Heart right ventricle (tissue), 16 donors: ENCODE results near the gene COX10. TPM values are rescaled to one million over a fixed set of nuclear protein-coding genes. Genes with fewer than 3 reads are reported as not detected.

Experiments used
- ATAC-seq, 8 donors: fragments of 200-7000 bp; cut with Tn5 transposase; one replicate each; pipeline ENCODE4 v1.9.1; 2020; ENCODE audit warnings: mild to moderate bottlenecking in 8 of 8, moderate library complexity in 8 of 8, moderate number of reproducible peaks in 1 of 8
- DNase-seq, 2 donors: peaks; one replicate each; pipeline ENCODE4 v3.0.0-alpha.2; 2020
- H3K27ac ChIP-seq, 10 donors: fragments of 200-600 bp; sonication (generic) in 2 of 10; one replicate each; pipeline versions ENCODE4 v1.5.0 to v1.8.0; 2020 to 2022; ENCODE audit warnings: mild to moderate bottlenecking in 3 of 10
- H3K27me3 ChIP-seq, 7 donors: fragments of 200-600 bp; one replicate each; pipeline ENCODE4 v1.8.0; 2021 to 2022; ENCODE audit warnings: mild to moderate bottlenecking in 2 of 7
- H3K36me3 ChIP-seq, 9 donors: fragments of 200-600 bp; sonication (generic) in 1 of 9; one replicate each; pipeline versions ENCODE4 v1.5.0 to v1.8.0; 2020 to 2022; ENCODE audit warnings: mild to moderate bottlenecking in 2 of 9
- H3K4me1 ChIP-seq, 9 donors: fragments of 200-600 bp; sonication (generic) in 1 of 9; one replicate each; pipeline versions ENCODE4 v1.5.0 to v1.8.0; 2020 to 2022; ENCODE audit warnings: mild to moderate bottlenecking in 4 of 9
- H3K4me3 ChIP-seq, 10 donors: fragments of 200-600 bp; sonication (generic) in 2 of 10; one replicate each; pipeline versions ENCODE4 v1.5.0 to v1.8.0; 2020 to 2022; ENCODE audit warnings: mild to moderate bottlenecking in 7 of 10, moderate library complexity in 2 of 10
- H3K9me3 ChIP-seq, 11 donors: fragments of 200-600 bp in 10 of 11; sonication (generic) in 2 of 11; one replicate each; pipeline versions ENCODE4 v1.5.0 to v1.8.0; 2013 to 2022; ENCODE audit warnings: mild to moderate bottlenecking in 2 of 11, control low read depth in 1 of 11, moderate library complexity in 1 of 11
- CTCF ChIP-seq, 9 donors: fragments of 200-600 bp; sonication (generic) in 2 of 9; IDR thresholded peaks; one replicate each; pipeline versions ENCODE4 v1.5.0 to v1.8.0; 2021 to 2022; ENCODE audit warnings: antibody characterized with exemption in 9 of 9, mild to moderate bottlenecking in 5 of 9, moderate library complexity in 1 of 9
- WGBS, 2 donors: extraction: QIAGEN DNeasy Blood & Tissue Kit; methylation state at CpG; one replicate each; pipeline ENCODE4 v1.1.7; 2013; ENCODE audit warnings: inconsistent platforms in 1 of 2; 5-methylcytosine and 5-hydroxymethylcytosine counted together
- intact Hi-C, 10 donors: fragments of 100-400 bp; cut with DNase I; formaldehyde crosslinking; loops; one replicate each; pipeline versions ENCODE4 v1.11.1 to v1.14.2; 2022
- polyA plus RNA-seq, 2 donors: library from polyadenylated mRNA; stranded (reverse); fragments of 200-250 nt; gene quantifications; one replicate each; pipeline ENCODE4 v1.2.3, GENCODE V29; 2013
- total RNA-seq, 10 donors: library from RNA; stranded (reverse); fragmentation: NEBNext Ultra II Directional in 3 of 10; extraction: Animal tissue kit (Norgen Biotek cat#: 25700) in 3 of 10; gene quantifications; one replicate each; pipeline versions ENCODE4 v1.2.1 to v1.2.4, GENCODE V29; 2021 to 2023
- donor health status: Arrhythmogenic right ventricular cardiomyopathy.
- donor health status: ischemic (EF 13 %, LVEDD 7.1; RV severe dilation, severe dysfunction).
- donor health status: healthy with polysubstance abuse.
- donor health status: DM: no; HTN: yes; CAD: no.
- donor health status: DM: no; HTN: no; CAD: no.
- donor health status: ischemic (EF 25% LVEDD 6.9; RV normal size, moderate dysfunction).
- donor health status: ischemic (EF 25% LVEDD 5.7; RV mildly dilated, moderate dysfunction).
- donor health status: healthy.
- donor health status: DM: yes; HTN: yes; CAD: no.
- donor health status: Ischemic cardiomyopathy.
- donor health status: ischemic (EF 35%, LVEDD 5.7; RV mildly dilated, moderate dysfunction).
- donor health status: nonischemic (EF 11% LVEDD 7.7; RV severe dilation, severe dysfunction).
- donor health status: DM: yes; HTN: yes; CAD: no.
- donor health status: PGD.
- donor health status: ischemic (EF 29% LVEDD 5.4; RV normal size, mild dysfunction).
- donor health status: nonischemic (EF 23%, LVEDD 6.1; RV moderate dilation, normal function).

COX10 gene
- total and polyA plus RNA-seq, 12 donors: 18.7 to 73.1 (median 54.0) TPM

GRCh38 chr17:14037453-14037852 is 31.9 kb upstream of the COX10 start:
- H3K4me3 ChIP-seq: no peak overlapping the region
- peaks cover 0 to 8% (median 0%) of the 10 kb centered on the region in 9 donors for H3K4me1 ChIP-seq
- DNase-seq: no peak
- WGBS, 2 donors: 97 to 100% methylated on average over 1 of the region's 1 CpG
- H3K36me3 ChIP-seq: peaks cover 0 to 20% (median 10%) of the 10 kb centered on the region in 9 donors
- intact Hi-C loops: no loop called here
- no peak overlapping the region for H3K27ac ChIP-seq
- no peaks in the 10 kb centered on the region for H3K9me3 ChIP-seq
- no peaks in the 10 kb centered on the region for H3K27me3 ChIP-seq
- TF ChIP-seq CTCF (IDR thresholded peaks at IDR 0.05): no peak
- ATAC-seq: no peak

GRCh38 chr17:14038206-14038605 is 31.1 kb upstream of the COX10 start:
- no peaks in the 10 kb centered on the region for H3K9me3 ChIP-seq
- no peak for DNase-seq
- H3K27me3 ChIP-seq: no peaks in the 10 kb centered on the region
- peak in 1 of 8 donors; percentile 42 for ATAC-seq
- intact Hi-C loops: no loop called here
- peaks cover 0 to 13% (median 9%) of the 10 kb centered on the region in 9 donors for H3K36me3 ChIP-seq
- peaks cover 0 to 8% (median 0%) of the 10 kb centered on the region in 9 donors for H3K4me1 ChIP-seq
- TF ChIP-seq CTCF (IDR thresholded peaks at IDR 0.05): no peak
- no peak overlapping the region for H3K4me3 ChIP-seq
- no peak overlapping the region for H3K27ac ChIP-seq
- WGBS, 2 donors: 13 to 22% methylated on average over 1 of the region's 1 CpG

GRCh38 chr17:14042411-14042810 is 26.9 kb upstream of the COX10 start:
- no peak for TF ChIP-seq CTCF (IDR thresholded peaks at IDR 0.05)
- H3K4me1 ChIP-seq: peaks cover 0 to 8% (median 0%) of the 10 kb centered on the region in 9 donors
- H3K9me3 ChIP-seq: no peaks in the 10 kb centered on the region
- no peaks in the 10 kb centered on the region for H3K36me3 ChIP-seq
- DNase-seq (no peak), ATAC-seq (no peak)
- H3K27ac ChIP-seq: no peak overlapping the region
- intact Hi-C loops: no loop called here
- H3K27me3 ChIP-seq: no peaks in the 10 kb centered on the region
- 94 to 96% methylated on average over 4 of the region's 4 CpGs for WGBS, 2 donors
- no peak overlapping the region for H3K4me3 ChIP-seq

GRCh38 chr17:14044702-14045101 is 24.6 kb upstream of the COX10 start:
- H3K4me3 ChIP-seq: no peak overlapping the region
- no peaks in the 10 kb centered on the region for H3K36me3 ChIP-seq
- WGBS, 2 donors: 85 to 88% methylated on average over 1 of the region's 1 CpG
- no peaks in the 10 kb centered on the region for H3K4me1 ChIP-seq
- H3K27ac ChIP-seq: no peak overlapping the region
- no peak for TF ChIP-seq CTCF (IDR thresholded peaks at IDR 0.05)
- DNase-seq: no peak
- intact Hi-C loops: no loop called here
- H3K9me3 ChIP-seq: no peaks in the 10 kb centered on the region
- ATAC-seq: no peak
- H3K27me3 ChIP-seq: no peaks in the 10 kb centered on the region
